ENCODE measurements around the gene SYMPK.
"Not testable (repeated sequence)": the region's sequence is repeated elsewhere in the genome, so short reads cannot be mapped to it uniquely, and the experiment has no call there.

SYMPK gene

GRCh38 chr19:45809643-45810159 lies 53.2 kb downstream of the SYMPK start:
- in situ Hi-C loops (cut with MboI; ENCODE audit: low sequenced_read_pairs), result no loop called here

- in situ Hi-C loops (cut with MboI; ENCODE audit: low sequenced_read_pairs), result no loop called here
These were observed 57.2 kb downstream of the SYMPK start for GRCh38 chr19:45805719-45806118.

GRCh38 chr19:45804959-45805230 lies 58.1 kb downstream of the SYMPK start:
- in situ Hi-C loops (cut with MboI; ENCODE audit: low sequenced_read_pairs), result no loop called here

- in situ Hi-C loops (cut with MboI; ENCODE audit: low sequenced_read_pairs), result no loop called here
These were observed 58.6 kb downstream of the SYMPK start for GRCh38 chr19:45804140-45804958.

GRCh38 chr19:45801603-45802175 lies 61.3 kb downstream of the SYMPK start:
- in situ Hi-C loops (cut with MboI; ENCODE audit: low sequenced_read_pairs), result no loop called here

- in situ Hi-C loops (cut with MboI; ENCODE audit: low sequenced_read_pairs), result no loop called here
These were observed 62.8 kb downstream of the SYMPK start for GRCh38 chr19:45800070-45800553.

- in situ Hi-C loops (cut with MboI; ENCODE audit: low sequenced_read_pairs), result not testable (repeated sequence)
These were observed 63.4 kb downstream of the SYMPK start for GRCh38 chr19:45799541-45799940.

GRCh38 chr19:45798995-45799517 lies 63.9 kb downstream of the SYMPK start:
- in situ Hi-C loops (cut with MboI; ENCODE audit: low sequenced_read_pairs), result no loop called here

- in situ Hi-C loops (cut with MboI; ENCODE audit: low sequenced_read_pairs), result no loop called here
These were observed 68.3 kb downstream of the SYMPK start for GRCh38 chr19:45794627-45795026.

- in situ Hi-C loops (cut with MboI; ENCODE audit: low sequenced_read_pairs), result no loop called here
These were observed 69.1 kb downstream of the SYMPK start for GRCh38 chr19:45793876-45794275.

- in situ Hi-C loops (cut with MboI; ENCODE audit: low sequenced_read_pairs), result no loop called here
These were observed 69.8 kb downstream of the SYMPK start for GRCh38 chr19:45793178-45793564.

- in situ Hi-C loops (cut with MboI; ENCODE audit: low sequenced_read_pairs), result no loop called here
These were observed 70.3 kb downstream of the SYMPK start, which contains the start of gene DMWD for GRCh38 chr19:45792470-45793177. Gene DMWD, minus strand, starts transcription at chr19:45792845. Its CDS starts 89 bp downstream, at chr19:45792756.

GRCh38 chr19:45791744-45792469 lies 71.0 kb downstream of the SYMPK start:
- in situ Hi-C loops (cut with MboI; ENCODE audit: low sequenced_read_pairs), result no loop called here

GRCh38 chr19:45790942-45791341 lies 72.0 kb downstream of the SYMPK start:
- in situ Hi-C loops (cut with MboI; ENCODE audit: low sequenced_read_pairs), result no loop called here

- in situ Hi-C loops (cut with MboI; ENCODE audit: low sequenced_read_pairs), result no loop called here
These were observed 73.7 kb downstream of the SYMPK start for GRCh38 chr19:45789035-45789786.

- in situ Hi-C loops (cut with MboI; ENCODE audit: low sequenced_read_pairs), result no loop called here
These were observed 76.4 kb downstream of the SYMPK start for GRCh38 chr19:45786533-45786894.

GRCh38 chr19:45785781-45786532 lies 77.0 kb downstream of the SYMPK start:
- in situ Hi-C loops (cut with MboI; ENCODE audit: low sequenced_read_pairs), result no loop called here

GRCh38 chr19:45785097-45785496 lies 77.8 kb downstream of the SYMPK start:
- in situ Hi-C loops (cut with MboI; ENCODE audit: low sequenced_read_pairs), result no loop called here

GRCh38 chr19:45784096-45784495 lies 78.9 kb downstream of the SYMPK start:
- in situ Hi-C loops (cut with MboI; ENCODE audit: low sequenced_read_pairs), result no loop called here

Measured in HL-60/S4 (cell line).